WTC11 (cell line): Measurements from ENCODE around the gene LSM7. TPM values are rescaled to one million over a fixed set of nuclear protein-coding genes. Genes with fewer than 3 reads are reported as not detected.

Experiments
- ATAC-seq: fragments of 200-7000 bp; cut with Tn5 transposase; 2 replicates; pipeline ENCODE4 v1.10.0; 2021; ENCODE audit warnings: mild to moderate bottlenecking, moderate library complexity
- CTCF ChIA-PET: fragments of 300-600 bp; sonication (Branson Sonifier 250); formaldehyde crosslinking; loops from one replicate; lab custom pipeline; 2021; ENCODE audit warnings: antibody characterized with exemption; lab: Charles Lee
- POLR2A ChIA-PET: fragments of 350-600 bp; sonication (Branson Sonifier 250); formaldehyde crosslinking; loops from one replicate; lab custom pipeline; 2021; ENCODE audit warnings: antibody characterized with exemption; lab: Charles Lee
- DNase-seq: peaks from one replicate; pipeline ENCODE4 v3.0.0; 2021; ENCODE audit warnings: low spot score
- H3K27ac Mint-ChIP-seq: 2 replicates; pipeline ENCODE4 v1.8.0; 2021; ENCODE audit warnings: mixed read lengths
- H3K27me3 Mint-ChIP-seq: 2 replicates; pipeline ENCODE4 v1.8.0; 2021; ENCODE audit warnings: low read depth, mild to moderate bottlenecking, moderate library complexity, mixed read lengths
- H3K36me3 Mint-ChIP-seq: 2 replicates; pipeline ENCODE4 v1.8.0; 2021; ENCODE audit warnings: mixed read lengths
- H3K4me1 Mint-ChIP-seq: 2 replicates; pipeline ENCODE4 v1.8.0; 2022; ENCODE audit warnings: mixed read lengths
- H3K4me3 Mint-ChIP-seq: 2 replicates; pipeline ENCODE4 v1.8.0; 2021; ENCODE audit warnings: mild to moderate bottlenecking, moderate library complexity, mixed read lengths
- H3K9me3 Mint-ChIP-seq: 2 replicates; pipeline ENCODE4 v1.8.0; 2021; ENCODE audit warnings: mixed read lengths
- IRF2 ChIP-seq: sonication (generic); formaldehyde crosslinking; IDR thresholded peaks from 2 replicates; pipeline ENCODE4 v1.8.0; 2022; ENCODE audit warnings: low read depth, missing genetic modification reagents, borderline replicate concordance
- NFATC4 ChIP-seq: fragments of 250-450 bp; sonication (Bioruptor Pico); IDR thresholded peaks from 2 replicates; pipeline ENCODE4 v1.9.0; 2021; ENCODE audit warnings: mild to moderate bottlenecking
- NFYB ChIP-seq: sonication (generic); formaldehyde crosslinking; conservative IDR thresholded peaks from 2 replicates; pipeline ENCODE4 v1.8.0; 2022; ENCODE audit warnings: low read depth, missing genetic modification reagents
- total RNA-seq: library from RNA; stranded (reverse); gene quantifications from 3 replicates; pipeline ENCODE4 v1.2.3, GENCODE V29; 2021
- TF ChIP-seq, protein P1 (sequence below): sonication (generic); formaldehyde crosslinking; IDR thresholded peaks from 2 replicates; pipeline ENCODE4 v1.8.0; 2022; ENCODE audit warnings: mild to moderate bottlenecking, missing genetic modification reagents
- TF ChIP-seq, protein P2 (sequence below): fragments of 250-450 bp; sonication (Bioruptor Pico); IDR thresholded peaks from 2 replicates; pipeline ENCODE4 v1.9.0; 2021; ENCODE audit warnings: moderate library complexity, mild to moderate bottlenecking, inconsistent platforms, borderline replicate concordance
- TF ChIP-seq, protein P3 (sequence below): sonication (generic); formaldehyde crosslinking; IDR thresholded peaks from 2 replicates; pipeline ENCODE4 v1.8.1; 2023; ENCODE audit warnings: mild to moderate bottlenecking, missing genetic modification reagents, borderline replicate concordance
- TF ChIP-seq, protein P4 (sequence below): sonication (generic); formaldehyde crosslinking; IDR thresholded peaks from 2 replicates; pipeline ENCODE4 v1.8.0; 2023; ENCODE audit warnings: missing genetic modification reagents
- TF ChIP-seq, protein P5 (sequence below): fragments of 250-450 bp; sonication (Bioruptor Pico); IDR thresholded peaks from 2 replicates; pipeline ENCODE4 v1.8.0; 2021; ENCODE audit warnings: mild to moderate bottlenecking
- TF ChIP-seq, protein P6 (sequence below): sonication (generic); formaldehyde crosslinking; IDR thresholded peaks from 2 replicates; pipeline ENCODE4 v1.8.1; 2022; ENCODE audit warnings: low read depth, mild to moderate bottlenecking, moderate library complexity, missing genetic modification reagents, borderline replicate concordance

LSM7 gene
- total RNA-seq, 1 experiment from 2014 or later = 245 TPM

DNA sequence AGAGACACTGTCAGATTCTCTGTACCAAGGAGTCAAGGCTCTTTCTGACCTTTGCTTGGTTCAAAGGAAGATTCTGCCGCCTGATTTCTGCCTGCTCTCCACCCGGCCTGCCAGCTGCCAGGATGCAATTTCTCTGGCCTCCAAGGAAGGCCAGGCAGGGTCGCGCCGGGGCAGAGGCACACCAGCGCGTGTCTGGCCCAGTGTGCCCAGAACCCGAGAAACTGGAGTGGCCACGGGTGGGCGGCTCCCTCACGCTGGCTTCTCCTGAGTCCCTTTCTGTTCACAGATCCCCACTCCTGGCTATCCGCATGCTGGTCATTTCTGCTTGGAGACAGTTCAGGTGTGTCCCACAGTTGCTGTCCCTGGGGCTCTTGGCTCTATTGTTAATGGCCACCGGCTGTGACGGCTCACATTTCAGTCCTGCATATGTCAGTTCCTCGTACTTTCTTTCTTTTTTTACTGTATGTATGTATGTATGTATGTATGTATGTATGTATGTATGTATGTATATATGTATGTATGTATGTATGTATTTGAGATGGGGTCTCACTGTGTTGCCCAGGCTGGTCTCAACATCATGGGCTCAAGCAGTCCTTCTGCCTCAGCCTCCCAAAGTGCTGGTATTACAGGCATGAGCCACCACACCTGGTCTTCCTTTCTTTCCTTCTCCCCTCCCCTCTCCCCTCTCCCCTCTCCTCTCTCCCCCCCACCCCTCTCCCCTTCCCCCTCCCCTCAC is 48.6 kb upstream of the LSM7 start (continued):
- TF ChIP-seq, protein P1, sequence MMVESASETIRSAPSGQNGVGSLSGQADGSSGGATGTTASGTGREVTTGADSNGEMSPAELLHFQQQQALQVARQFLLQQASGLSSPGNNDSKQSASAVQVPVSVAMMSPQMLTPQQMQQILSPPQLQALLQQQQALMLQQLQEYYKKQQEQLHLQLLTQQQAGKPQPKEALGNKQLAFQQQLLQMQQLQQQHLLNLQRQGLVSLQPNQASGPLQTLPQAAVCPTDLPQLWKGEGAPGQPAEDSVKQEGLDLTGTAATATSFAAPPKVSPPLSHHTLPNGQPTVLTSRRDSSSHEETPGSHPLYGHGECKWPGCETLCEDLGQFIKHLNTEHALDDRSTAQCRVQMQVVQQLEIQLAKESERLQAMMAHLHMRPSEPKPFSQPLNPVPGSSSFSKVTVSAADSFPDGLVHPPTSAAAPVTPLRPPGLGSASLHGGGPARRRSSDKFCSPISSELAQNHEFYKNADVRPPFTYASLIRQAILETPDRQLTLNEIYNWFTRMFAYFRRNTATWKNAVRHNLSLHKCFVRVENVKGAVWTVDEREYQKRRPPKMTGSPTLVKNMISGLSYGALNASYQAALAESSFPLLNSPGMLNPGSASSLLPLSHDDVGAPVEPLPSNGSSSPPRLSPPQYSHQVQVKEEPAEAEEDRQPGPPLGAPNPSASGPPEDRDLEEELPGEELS = no peak

DNA sequence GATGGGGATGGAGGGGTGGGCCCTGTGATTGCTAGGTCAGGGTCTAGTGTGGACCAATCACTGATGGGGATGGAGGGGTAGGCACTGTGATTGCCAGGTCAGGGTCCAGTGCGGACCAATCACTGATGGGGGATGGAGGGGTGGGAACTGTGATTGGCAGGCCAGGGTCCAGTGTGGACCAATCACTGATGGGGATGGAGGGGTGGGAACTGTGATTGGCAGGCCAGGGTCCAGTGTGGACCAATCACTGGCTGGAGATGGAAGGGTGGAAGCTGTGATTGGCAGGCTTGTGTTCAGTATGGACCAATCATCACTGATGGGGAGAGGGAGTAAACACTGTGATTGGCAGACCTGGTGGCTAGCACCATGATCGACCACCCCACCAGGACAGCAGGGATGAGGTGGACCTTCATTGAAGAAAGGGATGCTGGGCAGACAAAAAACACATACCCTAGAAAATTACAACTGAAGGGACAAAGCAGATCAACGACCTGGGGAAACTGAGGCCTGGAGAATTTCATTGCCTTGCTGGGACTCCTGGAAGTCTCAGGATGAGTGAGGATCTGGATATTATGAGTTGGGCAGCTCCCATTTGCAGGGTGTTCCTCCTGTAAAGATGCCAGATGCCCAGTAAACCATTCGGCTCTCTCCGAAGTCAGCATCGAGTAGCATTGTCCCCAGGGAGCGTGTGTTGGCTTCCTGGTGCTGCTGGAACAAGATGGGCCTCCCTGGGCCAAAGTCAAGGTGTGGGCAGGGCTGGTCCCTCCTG is 47.2 kb upstream of the LSM7 start:
- Mint-ChIP-seq H3K4me1 (no peaks in the 10 kb centered on the region), H3K4me3 (no peak overlapping the region), H3K27ac (no peak overlapping the region), H3K9me3 (peaks cover 32% of the 10 kb centered on the region), H3K27me3 (peaks cover 14% of the 10 kb centered on the region), H3K36me3 (peaks cover 11% of the 10 kb centered on the region)
- ChIA-PET CTCF (no interaction called here), POLR2A (no interaction called here)
- DNase-seq (no peak), ATAC-seq (peak; percentile 51)
- TF ChIP-seq NFYB (peak; percentile 69), IRF2 (CRISPR knock-in tag) (no peak)

DNA sequence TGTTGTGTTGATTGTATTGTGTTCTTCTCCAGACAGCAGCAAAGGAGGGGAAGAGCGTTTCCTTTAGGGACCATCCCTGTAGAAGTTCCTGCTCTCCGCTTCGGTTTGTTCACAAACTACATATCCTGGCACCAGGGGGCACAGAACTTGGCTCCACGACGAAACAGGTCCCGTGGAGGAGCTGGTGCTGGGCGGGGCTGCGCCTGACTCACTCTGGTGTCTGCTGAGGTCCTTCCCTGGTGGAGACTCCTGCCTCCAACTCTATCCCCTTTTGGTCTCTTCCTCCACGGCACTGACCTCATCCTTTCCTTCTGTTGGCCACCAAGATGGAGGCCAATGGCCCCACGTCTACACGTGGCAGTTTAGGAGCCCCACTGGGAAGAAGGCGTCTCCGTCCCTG is 46.4 kb upstream of the LSM7 start:
- POLR2A ChIA-PET = no interaction called here
- Mint-ChIP-seq H3K27me3 (peaks cover 14% of the 10 kb centered on the region), H3K4me1 (no peaks in the 10 kb centered on the region), H3K4me3 (no peak overlapping the region), H3K27ac (no peak overlapping the region), H3K9me3 (peaks cover 32% of the 10 kb centered on the region), H3K36me3 (peaks cover 11% of the 10 kb centered on the region)
- CTCF ChIA-PET = no interaction called here
- DNase-seq (no peak), ATAC-seq (no peak)
- TF ChIP-seq, protein P2, sequence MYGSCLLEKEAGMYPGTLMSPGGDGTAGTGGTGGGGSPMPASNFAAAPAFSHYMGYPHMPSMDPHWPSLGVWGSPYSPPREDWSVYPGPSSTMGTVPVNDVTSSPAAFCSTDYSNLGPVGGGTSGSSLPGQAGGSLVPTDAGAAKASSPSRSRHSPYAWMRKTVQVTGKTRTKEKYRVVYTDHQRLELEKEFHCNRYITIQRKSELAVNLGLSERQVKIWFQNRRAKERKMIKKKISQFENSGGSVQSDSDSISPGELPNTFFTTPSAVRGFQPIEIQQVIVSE (CRISPR knock-in tag) = no peak
- TF ChIP-seq, protein P3, sequence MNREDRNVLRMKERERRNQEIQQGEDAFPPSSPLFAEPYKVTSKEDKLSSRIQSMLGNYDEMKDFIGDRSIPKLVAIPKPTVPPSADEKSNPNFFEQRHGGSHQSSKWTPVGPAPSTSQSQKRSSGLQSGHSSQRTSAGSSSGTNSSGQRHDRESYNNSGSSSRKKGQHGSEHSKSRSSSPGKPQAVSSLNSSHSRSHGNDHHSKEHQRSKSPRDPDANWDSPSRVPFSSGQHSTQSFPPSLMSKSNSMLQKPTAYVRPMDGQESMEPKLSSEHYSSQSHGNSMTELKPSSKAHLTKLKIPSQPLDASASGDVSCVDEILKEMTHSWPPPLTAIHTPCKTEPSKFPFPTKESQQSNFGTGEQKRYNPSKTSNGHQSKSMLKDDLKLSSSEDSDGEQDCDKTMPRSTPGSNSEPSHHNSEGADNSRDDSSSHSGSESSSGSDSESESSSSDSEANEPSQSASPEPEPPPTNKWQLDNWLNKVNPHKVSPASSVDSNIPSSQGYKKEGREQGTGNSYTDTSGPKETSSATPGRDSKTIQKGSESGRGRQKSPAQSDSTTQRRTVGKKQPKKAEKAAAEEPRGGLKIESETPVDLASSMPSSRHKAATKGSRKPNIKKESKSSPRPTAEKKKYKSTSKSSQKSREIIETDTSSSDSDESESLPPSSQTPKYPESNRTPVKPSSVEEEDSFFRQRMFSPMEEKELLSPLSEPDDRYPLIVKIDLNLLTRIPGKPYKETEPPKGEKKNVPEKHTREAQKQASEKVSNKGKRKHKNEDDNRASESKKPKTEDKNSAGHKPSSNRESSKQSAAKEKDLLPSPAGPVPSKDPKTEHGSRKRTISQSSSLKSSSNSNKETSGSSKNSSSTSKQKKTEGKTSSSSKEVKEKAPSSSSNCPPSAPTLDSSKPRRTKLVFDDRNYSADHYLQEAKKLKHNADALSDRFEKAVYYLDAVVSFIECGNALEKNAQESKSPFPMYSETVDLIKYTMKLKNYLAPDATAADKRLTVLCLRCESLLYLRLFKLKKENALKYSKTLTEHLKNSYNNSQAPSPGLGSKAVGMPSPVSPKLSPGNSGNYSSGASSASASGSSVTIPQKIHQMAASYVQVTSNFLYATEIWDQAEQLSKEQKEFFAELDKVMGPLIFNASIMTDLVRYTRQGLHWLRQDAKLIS = no peak
- TF ChIP-seq, protein P4, sequence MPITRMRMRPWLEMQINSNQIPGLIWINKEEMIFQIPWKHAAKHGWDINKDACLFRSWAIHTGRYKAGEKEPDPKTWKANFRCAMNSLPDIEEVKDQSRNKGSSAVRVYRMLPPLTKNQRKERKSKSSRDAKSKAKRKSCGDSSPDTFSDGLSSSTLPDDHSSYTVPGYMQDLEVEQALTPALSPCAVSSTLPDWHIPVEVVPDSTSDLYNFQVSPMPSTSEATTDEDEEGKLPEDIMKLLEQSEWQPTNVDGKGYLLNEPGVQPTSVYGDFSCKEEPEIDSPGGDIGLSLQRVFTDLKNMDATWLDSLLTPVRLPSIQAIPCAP = no peak

DNA sequence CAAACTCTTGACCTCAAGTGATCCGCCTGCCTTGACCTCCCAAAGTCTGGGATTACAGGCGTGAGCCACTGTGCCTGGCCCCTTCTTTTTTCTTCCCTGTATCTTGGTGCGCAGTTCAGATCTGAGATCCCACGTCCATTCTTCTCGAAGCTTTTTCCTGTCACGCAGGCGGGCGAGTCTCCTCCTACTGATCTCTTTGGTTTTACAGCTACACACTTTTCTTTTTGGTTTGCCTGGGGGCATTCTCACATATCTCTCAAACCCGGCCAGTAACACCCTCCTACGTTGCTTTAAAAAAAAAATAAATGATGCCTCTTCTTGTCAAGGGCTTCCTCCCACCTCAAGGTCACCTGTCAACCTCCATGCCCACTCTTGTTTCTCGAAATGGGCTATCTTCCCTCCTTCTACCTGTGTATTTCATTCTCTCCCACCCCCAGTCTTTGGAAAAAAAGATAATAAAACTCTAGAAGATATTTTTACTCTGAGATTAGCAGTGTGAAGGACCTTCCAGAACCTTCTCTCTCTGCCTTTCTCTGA is 43.8 kb upstream of the LSM7 start:
- no peak for ATAC-seq
- CTCF ChIA-PET = interaction anchor here (1.4 kb wide), 1 partner anchor 20 kb away, joined by 3 read pairs; no protein-coding TSS in a partner anchor

More for the DNA sequence above, 43.8 kb upstream of the LSM7 start:
- Mint-ChIP-seq H3K36me3 (no peaks in the 10 kb centered on the region), H3K27me3 (peaks cover 3% of the 10 kb centered on the region; the same call in 1 of the 2 replicates), H3K27ac (no peak overlapping the region), H3K4me1 (no peaks in the 10 kb centered on the region), H3K4me3 (no peak overlapping the region), H3K9me3 (peaks cover 12% of the 10 kb centered on the region)
- no peak for DNase-seq
- POLR2A ChIA-PET = interaction anchor here (1.2 kb wide), 1 partner anchor 73 kb away, joined by 4 read pairs; no protein-coding TSS in a partner anchor
- TF ChIP-seq, protein P5, sequence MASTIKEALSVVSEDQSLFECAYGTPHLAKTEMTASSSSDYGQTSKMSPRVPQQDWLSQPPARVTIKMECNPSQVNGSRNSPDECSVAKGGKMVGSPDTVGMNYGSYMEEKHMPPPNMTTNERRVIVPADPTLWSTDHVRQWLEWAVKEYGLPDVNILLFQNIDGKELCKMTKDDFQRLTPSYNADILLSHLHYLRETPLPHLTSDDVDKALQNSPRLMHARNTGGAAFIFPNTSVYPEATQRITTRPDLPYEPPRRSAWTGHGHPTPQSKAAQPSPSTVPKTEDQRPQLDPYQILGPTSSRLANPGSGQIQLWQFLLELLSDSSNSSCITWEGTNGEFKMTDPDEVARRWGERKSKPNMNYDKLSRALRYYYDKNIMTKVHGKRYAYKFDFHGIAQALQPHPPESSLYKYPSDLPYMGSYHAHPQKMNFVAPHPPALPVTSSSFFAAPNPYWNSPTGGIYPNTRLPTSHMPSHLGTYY (CRISPR knock-in tag) = no peak
- TF ChIP-seq NFATC4 = no peak
- TF ChIP-seq, protein P6, sequence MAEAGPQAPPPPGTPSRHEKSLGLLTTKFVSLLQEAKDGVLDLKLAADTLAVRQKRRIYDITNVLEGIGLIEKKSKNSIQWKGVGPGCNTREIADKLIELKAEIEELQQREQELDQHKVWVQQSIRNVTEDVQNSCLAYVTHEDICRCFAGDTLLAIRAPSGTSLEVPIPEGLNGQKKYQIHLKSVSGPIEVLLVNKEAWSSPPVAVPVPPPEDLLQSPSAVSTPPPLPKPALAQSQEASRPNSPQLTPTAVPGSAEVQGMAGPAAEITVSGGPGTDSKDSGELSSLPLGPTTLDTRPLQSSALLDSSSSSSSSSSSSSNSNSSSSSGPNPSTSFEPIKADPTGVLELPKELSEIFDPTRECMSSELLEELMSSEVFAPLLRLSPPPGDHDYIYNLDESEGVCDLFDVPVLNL (CRISPR knock-in tag) = no peak
